NOMO-1 treated with dmso at 0.1 percent for 144 hours (cell line): ENCODE data around the gene DYNC1LI2.
"Not testable (repeated sequence)": the region's sequence is repeated elsewhere in the genome, so short reads cannot be mapped to it uniquely, and the experiment has no call there.

ENCODE experiments used
- DNase-seq: peaks from one replicate; lab custom pipeline; 2025; ENCODE audit not compliant: unreplicated experiment; lab: John Stamatoyannopoulos, UW

The DYNC1LI2 gene

DNA sequence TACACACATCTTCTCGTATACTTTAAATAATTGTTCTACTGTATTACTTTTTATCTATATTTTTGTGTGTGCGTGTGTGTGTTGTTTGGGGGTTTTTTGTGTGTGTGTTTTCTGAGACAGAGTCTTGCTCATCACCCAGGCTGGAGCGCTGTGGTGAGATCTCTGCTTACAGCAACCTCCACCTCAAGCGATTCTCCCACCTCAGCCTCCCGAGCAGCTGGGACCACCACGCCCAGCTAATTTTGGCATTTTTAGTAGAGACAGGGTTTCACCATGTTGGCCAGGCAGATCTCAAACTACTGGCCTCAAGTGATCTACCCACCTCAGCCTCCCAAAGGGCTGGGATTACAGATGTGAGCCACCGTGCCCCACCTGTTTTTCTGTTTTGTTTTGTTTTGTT, 53.4 kb downstream of the DYNC1LI2 start:
- no peak for DNase-seq

DNA sequence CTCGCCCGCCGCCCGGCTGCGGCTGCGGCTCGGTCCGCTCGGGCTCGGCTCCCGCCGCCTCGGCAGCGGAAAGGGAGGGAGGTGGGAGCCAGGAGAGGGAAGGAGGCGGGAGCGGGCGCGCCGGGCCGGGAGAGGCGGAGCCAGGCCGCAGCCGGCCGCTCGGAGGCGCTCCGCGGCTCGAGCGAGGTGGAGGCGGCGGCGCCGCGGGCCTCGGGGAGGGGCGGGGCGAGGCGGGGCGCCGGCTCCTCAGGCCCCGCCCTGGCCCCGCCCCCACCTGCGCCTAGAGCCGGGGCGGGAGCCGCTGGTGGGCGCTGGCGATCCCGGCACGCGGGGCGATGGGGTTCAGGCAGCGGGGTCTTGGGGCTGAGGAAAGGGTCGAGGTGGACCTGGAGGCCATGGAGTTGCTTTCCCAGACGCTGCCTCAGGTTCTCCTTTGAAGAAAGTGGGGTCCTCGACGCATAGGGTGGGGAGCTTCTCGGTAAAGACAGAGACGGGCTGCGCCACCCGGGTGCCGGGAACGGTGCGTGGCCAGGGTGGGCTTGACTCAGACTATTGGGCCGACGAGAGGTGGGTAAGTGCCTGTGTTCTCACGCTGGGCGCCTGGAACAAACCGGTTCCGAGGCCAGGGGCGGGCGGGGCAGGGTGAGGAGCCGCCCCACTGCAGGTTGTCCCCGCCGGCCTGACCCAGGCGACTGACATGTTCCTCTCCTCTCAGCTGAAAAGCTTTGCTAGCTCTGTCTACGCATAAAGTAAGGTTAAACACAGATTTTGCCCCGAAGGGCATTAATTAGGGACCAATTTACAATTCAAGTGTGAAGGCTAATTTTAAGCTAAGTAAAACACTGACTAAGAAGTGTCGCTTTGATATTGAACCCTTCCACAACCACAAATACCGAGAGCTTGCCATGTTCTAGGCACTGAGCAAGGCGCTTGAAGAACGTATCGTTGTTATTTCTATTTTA, 54.5 kb downstream of the DYNC1LI2 start, which contains the start of gene CMTM4:
Gene CMTM4, minus strand, starts transcription at position 75 of the 962 bp plus-strand sequence. CDS start 218 bp downstream, outside the sequence.
- peak; percentile 51 for DNase-seq

DNA sequence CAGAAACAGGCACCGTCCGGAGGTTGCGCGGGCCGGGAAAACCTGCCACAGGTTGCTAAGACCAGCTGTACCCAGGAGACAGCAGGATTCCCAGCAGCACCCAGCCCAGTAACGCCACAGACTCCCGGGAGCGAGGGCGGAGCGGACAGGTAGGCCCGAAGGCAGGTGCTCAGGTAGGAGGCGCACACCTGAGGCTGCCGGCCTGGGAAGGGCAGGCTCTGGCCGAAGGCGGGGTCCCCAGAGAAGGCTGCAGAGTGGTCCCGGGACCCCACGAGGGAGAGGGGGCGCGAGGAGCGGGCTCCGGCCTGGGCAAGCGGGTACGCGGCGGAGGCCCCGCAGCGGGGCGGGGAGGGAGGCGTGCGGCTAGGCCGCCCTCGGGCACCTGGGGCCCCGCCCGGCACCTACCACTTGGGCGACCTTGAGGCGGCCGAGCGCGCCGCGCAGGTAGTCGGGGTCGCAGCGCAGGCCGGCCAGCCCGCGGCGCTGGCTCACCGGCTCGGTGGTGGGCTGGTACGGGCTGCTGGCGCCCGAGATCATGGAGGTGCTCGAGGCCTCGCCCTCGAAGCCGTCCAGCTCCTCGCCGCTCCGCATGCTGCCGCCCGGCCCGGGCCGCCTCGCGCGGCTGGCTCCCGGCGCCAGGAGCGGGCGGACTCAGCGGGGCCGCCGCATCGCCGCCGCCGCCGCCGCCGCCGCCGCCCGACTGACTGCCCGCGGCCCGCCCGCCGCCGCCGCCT, 55.3 kb downstream of the DYNC1LI2 start:
- no peak for DNase-seq

DNA sequence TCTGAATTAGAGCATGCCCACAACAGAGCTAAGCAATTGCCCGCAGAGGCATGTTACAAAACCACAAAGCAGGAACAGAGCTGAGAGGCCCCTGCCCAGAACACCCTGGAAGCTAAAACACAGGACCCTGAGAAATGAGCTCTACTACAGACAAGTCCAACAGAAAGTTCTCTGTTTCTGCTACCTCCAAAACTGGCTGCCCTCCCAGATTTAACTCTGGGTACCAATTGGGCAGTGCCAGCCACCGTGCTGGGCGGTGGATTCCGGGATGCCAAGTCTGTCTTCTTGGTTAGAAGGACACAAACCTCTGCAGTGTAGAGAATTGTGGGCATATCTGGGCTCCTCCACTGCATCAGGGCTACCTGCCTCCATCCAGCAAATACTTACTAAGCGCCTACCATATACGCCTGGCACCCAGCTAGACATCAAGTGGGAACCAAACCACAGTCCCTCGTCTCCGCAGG, 55.9 kb downstream of the DYNC1LI2 start:
- DNase-seq: no peak

DNA sequence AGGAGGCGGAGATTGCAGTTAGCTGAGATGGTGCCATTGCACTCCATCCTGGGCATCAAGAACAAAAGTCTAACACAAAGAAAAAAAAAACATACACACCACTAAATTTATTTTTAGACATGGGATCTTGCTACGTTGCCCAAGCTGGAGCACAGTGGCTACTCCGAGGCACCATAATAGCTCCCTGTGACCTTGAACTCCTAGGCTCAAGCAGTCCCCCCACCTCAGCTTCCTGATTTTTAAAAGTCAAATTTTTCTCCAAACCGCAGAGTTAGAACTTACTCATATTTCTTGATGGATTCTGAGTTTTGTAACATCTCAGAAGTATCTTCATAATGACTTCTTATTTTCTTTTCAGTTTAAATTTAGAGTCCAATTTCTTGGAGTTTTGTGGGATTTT, 58.3 kb downstream of the DYNC1LI2 start:
- DNase-seq: peak; percentile 46

DNA sequence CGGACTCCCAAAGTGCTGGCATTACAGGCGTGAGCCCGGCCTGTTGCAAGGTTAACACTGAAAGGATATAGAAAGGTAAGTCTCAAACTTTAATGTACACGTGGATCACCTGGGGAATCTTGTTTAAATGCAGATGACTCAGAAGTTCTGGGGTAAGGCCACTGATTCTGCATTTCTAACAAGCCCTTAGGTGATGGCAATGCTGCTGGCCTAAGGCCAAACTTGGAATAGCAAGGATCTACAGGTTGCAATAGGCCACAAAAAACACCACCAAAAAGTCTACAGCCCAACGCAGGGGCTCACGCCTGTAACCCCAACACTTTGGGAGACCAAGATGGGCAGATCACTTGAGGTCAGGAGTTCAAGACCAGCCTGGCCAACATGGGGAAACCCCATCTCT, 59.1 kb downstream of the DYNC1LI2 start:
- no peak for DNase-seq

DNA sequence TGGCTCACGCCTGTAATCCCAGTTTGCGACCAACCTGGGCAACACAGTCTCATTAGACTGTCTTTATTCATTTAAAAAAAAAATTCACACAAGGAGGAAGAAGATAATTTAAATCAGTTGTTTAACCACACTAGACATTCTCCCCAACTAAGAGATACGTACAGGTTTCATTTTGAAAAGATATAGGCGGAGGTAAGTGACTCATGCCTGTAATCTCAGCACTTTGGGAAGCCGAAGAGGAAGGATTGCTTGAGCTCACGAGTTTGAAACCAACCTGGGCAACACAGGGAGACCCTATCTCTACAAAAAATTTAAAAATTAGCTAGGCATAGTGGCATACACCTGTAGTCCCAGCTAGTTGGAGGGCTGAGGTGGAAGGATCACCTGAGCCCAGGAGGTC, 60.2 kb downstream of the DYNC1LI2 start:
- no peak for DNase-seq

DNA sequence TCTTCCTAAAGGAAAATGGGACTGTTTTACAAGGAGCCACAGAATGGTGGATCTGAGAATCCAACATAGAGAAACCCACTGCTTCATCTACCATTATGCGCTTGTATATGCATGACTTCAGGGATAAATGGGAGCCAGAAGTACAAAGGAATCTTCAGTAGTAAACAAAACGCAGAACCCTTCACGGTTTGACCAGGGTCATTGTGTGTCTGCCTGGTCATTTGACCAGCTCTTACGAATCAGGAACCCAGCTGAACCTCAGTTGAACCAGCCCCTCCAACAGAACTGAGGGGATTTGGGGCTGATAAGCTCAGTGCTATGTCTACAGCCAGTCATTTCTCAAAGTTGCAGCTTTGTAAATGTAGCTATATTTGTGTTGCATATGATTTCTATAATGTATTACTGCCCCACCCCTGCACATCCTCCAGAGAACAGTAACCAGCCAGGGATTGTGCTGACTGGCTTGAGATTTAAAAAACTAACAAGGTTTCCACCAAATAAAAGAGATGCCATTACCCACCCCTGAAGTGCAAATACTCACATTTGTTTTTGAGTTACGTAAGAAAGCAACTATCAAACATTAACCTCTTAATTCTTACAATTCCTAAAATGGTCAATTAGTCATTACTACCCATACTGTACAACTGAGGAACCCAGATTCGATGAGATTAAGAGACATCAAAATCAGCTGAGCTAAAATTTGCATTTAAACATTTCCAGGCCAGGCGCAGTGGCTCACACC, 61.1 kb downstream of the DYNC1LI2 start:
- no peak for DNase-seq

DNA sequence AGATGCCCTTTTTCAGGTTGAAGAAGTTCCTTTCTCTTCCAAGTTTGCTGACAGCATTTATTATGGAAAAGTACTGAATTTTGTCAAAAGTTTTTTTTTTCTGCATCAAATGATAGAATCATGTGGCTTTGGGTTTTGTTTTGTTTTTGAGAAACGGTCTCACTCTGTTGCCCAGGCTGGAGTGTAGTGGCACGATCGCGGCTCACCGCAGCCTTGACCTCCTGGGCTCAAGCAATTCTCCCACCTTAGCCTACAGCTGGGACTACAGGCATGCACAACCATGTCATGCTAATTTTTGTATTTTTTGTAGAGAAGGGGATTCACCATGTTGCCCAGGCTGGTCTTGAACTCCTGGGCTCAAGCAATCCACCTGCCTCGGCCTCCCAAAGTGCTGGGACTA, 62.1 kb downstream of the DYNC1LI2 start:
- DNase-seq: no peak

DNA sequence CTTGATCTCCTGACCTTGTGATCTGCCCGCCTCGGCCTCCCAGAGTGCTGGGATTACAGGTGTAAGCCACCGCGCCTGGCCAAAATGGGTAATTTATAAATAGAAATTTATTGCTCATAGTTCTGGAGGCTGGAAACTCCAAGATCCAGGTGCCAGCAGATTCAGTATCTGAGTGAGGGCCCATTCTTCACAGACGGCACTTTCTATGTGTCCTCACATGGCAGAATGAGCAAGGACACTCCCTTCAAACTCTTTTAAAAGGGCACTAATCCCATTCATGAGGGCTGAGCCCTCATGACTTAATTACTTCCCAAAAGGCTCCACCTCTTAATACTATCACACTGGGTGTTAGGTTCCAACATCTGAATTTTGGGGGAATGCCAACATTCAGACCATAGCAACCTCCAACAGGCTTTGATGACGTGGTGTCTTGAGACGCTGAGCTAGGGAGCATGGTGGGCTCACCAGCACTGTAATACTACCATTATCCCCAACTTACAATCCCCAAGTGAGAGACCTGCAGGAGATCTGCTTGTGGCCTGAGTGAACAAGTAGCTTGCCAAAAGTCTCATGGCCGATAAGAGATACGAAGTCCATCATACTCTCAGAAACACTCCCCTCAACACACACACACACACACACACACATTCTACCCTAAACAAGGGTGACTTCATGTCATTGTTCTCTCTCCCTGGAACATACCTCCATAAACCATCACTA, 63.3 kb downstream of the DYNC1LI2 start:
- no peak for DNase-seq

DNA sequence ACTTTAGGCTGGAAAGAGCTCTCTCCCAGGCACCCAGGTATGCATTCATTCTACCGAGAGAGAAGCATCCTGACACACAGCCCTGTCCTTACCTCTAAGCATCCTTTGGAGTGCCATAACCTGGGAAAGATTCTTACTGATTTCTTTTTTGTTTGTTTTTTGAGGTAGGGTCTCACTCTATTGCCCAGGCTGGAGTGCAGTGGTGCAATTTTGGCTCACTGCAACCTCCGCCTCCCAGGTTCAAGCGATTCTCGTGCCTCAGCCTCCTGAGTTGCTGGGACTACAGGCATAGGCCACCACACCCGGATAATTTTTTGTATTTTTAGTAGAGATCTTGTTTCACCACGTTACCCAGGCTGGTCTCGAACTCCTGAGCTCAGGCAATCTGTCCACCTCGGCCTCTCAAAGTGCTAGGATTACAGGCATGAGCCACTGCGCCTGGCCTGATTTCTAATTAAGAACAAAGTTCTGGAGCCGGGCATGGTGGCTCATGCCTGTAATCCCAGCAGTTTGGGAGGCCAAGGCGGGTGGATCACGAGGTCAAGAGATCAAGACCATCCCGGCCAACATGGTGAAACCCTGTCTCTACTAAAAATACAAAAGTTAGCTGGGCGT, 65.8 kb downstream of the DYNC1LI2 start:
- not testable (repeated sequence) for DNase-seq

DNA sequence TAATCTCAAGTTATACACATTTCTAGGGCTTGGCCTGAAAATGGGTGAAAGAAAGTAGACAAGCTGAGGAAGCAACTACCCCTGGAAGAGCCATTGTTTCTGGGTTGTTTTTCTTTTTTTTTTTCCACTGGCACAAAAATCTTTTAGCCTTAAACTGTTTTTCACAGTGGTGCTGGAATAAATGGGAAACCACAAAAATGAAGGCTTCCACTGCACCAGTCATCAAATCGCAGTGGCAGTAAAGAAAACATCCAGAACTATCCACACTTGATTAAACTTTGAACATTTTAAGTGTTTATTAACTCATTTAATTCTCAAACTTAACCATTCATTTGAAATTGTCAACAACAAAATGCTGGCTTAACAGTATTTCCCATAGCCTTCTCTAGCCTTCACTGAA, 69.1 kb downstream of the DYNC1LI2 start:
- DNase-seq: no peak

DNA sequence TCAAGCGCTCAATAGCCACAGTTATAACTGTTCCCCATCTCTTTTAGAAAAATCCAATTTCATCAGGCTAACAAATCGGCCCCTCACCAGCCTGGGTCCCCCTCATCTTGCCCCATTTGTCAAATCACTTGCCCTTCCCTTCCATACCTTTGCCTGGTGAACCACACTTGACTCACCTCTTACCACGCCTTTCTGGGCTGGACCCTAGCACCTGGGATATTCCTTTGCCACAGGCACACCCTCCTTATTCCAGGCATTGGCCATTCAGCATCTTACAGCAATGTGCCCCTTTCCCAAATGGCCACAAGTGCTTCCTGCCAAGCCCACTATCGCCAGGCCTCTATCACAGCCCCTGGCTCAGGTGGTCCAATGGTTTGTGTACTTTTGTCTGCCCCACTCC, 69.7 kb downstream of the DYNC1LI2 start:
- no peak for DNase-seq

DNA sequence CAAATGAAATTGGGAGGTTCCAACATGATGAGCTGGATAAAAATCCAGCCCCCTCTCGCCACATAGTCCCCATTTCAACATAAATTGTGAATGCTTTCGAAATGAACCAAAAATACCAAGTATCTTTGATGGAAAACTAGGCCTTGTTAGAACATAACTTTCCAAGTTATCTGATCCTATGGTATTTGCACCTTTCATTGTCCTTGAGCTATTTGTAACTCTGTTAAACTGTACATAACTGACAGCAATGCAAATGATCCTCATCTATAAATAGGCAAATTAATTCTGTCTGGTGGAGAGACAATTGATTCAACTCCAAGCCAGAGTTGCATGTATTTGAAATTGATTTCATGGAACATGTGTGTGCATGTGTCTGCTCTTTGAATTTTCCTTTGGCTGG, 73.1 kb downstream of the DYNC1LI2 start:
- no peak for DNase-seq

DNA sequence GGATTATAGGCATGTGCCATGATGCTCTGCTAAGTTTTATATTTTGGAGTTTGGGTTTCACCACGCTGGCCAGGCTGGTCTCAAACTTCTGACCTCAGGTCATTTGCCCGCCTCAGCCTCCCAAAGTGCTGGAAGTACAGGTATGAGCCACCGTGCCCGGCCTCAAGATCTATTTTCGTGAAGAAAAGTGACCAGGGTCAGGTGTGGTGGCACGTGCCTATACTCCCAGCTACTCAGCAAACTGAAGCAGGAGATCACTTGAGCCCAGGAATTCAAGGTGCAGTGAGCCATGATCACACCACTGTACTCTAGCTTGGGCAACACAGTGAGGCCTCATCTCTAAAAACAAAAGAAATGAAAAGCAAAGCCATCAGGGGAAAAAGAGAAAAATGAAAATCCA, 73.6 kb downstream of the DYNC1LI2 start:
- no peak for DNase-seq

DNA sequence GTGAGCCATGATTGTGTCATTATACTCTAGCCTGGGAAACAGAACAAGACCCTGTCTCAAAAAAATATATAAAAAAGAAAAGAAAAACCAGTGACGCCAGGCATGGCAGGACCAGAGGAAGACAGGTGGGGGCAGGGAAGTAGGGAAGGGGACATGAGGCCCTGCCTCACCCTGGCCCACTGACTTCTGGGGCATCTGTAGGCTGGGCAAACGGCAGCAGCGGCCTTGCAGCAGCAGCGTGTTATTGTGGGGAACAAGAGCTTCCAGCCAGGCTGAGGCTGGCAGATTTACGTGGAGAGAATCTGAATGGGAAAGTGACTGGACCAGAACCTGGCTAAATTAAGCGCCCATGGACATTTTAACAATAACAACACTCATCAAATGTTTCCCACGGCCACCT, 74.2 kb downstream of the DYNC1LI2 start:
- no peak for DNase-seq

DNA sequence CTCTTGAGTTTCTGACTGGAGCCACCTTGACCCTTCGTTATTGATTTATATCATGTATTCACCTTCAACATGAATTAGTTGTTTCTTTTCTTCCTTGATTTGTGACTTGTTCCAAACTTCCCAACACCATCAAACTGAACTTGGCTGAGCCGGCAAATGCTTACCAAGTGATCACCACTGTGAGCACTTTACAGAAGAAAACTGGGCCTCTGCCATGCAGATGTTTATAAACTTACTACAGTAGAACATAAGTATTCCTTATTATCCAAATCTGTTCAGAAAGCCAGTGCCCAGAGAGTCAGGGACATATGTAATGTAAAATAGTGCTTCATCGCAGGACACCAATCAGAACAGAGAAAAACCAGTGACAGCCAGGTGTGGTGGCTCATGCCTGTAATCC, 74.8 kb downstream of the DYNC1LI2 start:
- no peak for DNase-seq

DNA sequence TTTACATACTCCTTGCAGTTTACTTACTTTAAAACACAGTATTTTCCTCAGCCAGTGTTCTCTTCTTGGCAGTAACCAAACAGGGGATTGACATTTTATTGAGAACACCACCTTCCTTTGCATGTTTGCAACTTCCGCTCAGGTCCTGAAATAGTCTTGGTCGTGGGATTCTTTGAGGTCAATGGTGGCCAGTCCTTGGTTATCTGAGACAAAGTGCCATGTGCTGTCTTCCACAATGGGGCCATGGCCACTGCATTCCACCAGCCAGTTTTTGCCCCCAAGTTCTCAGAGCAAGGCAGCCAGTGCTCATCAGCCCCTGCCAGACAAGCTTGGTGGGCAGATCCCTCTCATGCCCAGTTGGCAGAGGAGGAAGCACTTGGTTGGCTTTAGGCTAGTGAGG, 77.7 kb downstream of the DYNC1LI2 start:
- no peak for DNase-seq
